Measurements from ENCODE around the gene RFC3. TPM values are rescaled to one million over a fixed set of nuclear protein-coding genes. Genes with fewer than 3 reads are reported as not detected.
"Not testable (repeated sequence)": the region's sequence is repeated elsewhere in the genome, so short reads cannot be mapped to it uniquely, and the experiment has no call there.

Gene RFC3, protein sequence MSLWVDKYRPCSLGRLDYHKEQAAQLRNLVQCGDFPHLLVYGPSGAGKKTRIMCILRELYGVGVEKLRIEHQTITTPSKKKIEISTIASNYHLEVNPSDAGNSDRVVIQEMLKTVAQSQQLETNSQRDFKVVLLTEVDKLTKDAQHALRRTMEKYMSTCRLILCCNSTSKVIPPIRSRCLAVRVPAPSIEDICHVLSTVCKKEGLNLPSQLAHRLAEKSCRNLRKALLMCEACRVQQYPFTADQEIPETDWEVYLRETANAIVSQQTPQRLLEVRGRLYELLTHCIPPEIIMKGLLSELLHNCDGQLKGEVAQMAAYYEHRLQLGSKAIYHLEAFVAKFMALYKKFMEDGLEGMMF
- 1 to 10 TPM; 3.5 to 6.2 TPM for total RNA-seq
- long read RNA-seq, transcript RFC3-201 (9 exons, 2,402 nt) = major isoform, 12 of 14 reads
- long read RNA-seq, partial matches to known transcripts = 1 of 14 reads
- long read RNA-seq, other reads (novel, unspliced or antisense) = 1 of 14 reads

DNA sequence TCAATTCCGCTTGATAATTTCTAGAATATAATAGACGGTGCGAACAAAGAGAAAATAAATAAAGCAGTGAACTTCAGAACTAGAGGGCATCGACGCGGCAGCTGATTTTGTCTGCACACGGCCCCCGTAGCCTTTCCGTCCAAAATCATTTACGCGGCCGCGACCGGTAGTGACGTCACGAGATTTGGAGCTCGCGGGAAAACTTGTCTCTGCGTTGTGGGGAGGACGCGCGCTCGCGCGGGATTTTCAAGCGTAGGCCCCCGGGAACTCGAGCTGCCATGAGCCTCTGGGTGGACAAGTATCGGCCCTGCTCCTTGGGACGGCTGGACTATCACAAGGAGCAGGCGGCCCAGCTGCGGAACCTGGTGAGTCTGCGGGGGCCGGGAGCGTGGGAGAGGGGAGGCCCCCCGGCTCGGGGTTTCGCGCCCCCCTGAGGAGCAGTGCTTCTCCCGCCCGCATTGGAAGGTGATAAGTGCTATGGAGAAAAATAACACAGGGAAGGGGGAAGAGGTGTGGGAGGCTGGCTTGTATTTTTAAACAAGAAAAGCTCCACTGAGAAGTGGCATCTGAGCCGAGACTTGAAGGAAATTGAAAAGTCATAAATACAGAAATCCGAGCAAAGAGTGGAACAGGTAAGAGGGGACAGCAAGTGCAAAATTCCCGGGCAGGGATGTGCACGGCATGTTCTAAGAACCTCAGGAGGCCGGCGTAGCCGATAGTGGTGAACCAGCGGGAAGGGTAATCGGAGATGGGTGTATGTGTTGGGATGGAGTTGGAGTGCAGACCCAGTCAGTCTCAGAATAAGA lies at the start of gene RFC3:
RFC3 (plus strand) TSS at position 249 of the 806 bp plus-strand sequence; CDS start at position 279, 30 bp downstream.
- peak; percentile 99 for ATAC-seq
- intact Hi-C loops (cut with DNase I, micrococcal nuclease) = no loop called here
- peak; percentile 94 to 97 for DNase-seq

DNA sequence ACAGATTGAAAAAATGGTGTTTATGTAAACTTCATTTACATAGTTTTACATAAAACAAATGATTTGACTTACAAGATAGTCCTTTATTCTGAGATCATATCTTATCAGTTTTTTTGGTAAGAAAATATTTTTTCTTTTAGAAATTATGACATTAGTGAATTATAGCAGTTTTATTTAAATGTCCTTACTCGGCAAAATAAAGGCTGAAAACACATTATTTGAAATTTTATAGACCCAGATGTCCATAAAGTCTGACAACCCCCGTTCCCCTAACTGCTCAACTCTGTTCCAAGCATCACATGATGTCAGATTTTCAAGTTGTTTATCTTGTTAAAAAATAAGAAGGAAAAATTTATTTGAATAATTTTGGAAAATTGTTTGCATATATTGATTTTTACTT lies 46.7 kb upstream of the RFC3 start:
- intact Hi-C loops (cut with DNase I, micrococcal nuclease) = no loop called here
- ATAC-seq (no peak), DNase-seq (no peak)

DNA sequence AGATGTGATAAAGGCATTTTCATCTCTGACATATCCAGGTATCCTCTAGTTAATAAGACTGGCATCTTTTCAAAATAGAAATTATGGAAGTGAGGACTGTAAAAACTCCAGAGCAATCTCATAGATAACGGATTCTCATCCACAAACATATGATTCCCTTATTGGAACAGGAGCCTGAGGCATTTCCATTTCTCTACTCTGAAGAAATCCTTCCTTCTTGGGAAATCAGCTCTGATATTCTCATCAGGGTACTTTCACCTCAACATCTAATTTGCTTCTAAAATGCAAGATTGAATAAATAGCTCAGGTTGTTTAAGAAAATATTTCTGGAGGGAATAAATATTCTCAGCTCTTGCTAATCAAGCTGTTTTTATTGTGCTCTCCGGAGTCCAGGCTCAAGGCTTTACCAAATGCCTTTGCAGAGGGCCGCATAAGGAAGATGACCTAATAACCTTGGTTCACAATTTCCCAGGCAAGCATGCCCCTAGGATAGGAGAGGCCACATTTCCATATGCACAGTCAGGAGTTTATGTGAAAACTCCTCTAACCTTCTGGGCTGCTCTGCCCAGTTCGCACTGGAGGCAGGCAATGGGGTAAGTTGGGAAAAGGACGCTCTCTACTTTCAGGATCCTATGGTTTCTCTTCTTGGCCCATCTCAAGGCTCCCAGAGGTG lies 44.0 kb upstream of the RFC3 start:
- no peak for ATAC-seq
- no peak for DNase-seq
- intact Hi-C loops (cut with DNase I, micrococcal nuclease) = no loop called here

DNA sequence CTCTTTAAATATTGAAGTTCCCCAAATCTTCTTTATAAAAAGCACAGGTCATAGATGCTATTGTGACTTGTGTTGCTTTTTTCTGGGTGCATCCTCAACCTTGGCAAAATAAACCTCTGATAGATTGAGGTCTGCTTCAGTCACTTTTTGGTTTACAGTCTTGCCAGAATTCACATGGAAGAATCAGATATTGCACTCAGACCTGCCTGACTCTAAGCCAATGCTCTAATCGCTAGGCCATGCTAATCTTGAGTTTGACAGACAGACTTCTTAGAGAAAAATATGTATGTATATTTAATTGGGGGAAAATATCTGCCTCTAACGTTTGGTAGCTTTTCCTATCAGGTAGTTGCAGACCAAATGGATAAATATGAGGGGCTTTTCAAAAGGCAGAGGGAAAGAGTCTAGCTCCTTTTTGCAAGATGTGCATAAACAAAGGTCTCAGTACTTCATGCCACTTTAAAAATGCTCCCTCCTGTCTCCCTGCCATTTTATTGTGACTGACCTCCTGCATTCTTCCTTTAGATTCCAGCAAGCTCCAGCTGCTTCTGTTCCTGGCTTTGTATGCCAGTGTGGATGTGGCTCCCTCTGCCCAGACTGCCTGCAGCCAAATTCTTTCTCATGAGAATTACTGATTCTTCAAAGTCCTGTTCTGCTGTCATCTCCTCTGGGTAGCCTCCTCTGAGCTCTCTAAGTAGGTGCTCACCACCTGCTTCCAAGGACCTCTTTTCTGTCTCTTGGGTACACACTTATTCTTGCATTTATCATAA lies 42.4 kb upstream of the RFC3 start:
- ATAC-seq = no peak
- intact Hi-C loops (cut with DNase I, micrococcal nuclease) = no loop called here
- DNase-seq = no peak

DNA sequence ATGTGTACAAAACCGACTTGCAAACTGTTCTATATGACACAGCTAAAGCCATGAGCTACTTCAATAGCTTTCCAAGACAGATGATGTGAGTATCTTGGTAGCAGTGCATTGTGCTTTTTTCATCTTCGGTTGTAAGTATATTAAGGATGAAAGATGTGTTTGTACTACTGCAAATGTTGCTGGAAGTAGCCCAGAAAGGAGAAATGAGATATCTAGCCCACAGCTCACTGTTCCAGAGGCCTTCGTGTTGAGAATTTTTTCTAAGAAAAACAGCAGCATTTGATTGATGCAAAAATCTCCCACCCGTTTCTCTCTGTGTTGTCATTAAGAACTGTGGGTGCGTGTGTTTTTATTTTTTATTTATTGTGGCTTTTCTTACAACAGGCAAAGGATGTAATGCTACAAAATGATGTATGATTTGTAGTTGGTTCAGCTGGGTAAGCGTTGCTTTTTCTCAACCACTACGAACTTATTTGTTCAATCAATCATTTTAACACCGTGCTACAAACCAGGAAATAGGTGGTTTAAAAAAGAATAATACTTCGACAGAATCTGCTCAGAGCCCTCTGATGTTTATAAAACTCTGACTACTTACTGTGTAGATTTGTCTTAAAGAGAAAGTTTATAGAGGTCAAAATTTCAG lies 41.6 kb upstream of the RFC3 start:
- no peak for ATAC-seq
- intact Hi-C loops (cut with DNase I, micrococcal nuclease) = no loop called here

DNA sequence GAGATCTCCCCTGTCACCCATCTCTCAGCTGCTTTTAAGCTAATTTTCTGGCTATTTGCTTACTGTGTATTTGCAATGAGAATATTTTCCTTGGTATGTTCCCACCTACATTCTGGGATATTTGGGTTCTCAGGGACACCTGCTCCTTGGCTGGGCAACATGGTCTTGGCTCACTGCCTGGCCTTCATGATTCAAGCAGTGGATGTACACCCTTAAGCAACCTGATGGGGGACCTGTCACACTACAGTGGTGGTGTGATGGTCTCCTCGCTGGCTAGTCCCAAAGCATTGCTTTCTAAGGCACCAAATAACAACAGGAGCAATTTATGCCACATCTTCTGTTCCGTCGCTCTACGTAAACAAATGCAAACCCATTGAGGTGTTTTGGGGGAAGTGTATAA lies 35.3 kb upstream of the RFC3 start:
- no peak for DNase-seq
- intact Hi-C loops (cut with DNase I, micrococcal nuclease) = no loop called here
- no peak for ATAC-seq

More for the DNA sequence above, 41.6 kb upstream of the RFC3 start:
- DNase-seq = no peak

DNA sequence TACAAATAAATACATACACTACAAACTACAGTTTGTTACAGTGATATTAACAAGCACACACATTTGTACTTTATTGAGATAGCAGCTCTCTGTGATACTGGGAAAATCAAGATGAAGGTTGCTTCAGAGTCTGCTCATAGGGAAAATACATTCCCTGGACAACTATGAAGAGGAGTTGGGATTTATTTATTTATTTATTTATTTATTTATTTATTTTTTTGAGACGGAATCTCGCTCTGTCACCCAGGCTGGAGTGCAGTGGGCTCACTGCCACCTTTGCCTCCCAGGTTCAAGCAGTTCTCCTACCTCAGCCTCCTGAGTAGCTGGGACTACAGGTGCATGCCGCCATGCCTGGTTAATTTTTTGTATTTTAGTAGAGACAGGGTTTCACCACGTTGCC lies 34.7 kb upstream of the RFC3 start:
- DNase-seq; ATAC-seq; intact Hi-C loops (cut with DNase I, micrococcal nuclease): not testable (repeated sequence)

DNA sequence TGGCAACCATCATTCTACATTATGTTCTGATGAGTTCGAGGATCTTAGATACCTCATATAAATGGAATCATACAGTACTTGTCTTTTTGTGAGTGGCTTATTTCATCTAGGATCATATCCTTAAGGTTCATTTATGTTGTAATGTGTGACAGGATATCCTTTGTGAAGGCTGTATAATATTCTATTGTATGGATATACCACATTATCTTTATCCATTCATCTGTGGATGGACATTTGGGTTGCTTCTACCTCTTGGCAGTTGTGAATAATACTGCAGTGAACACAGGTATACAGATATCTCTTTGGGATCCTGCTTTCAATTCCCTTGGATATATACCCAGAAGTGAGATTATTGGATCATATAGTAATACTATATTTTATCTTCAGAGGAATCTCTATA lies 33.2 kb upstream of the RFC3 start:
- DNase-seq (no peak), ATAC-seq (no peak)
- intact Hi-C loops (cut with DNase I, micrococcal nuclease) = no loop called here

DNA sequence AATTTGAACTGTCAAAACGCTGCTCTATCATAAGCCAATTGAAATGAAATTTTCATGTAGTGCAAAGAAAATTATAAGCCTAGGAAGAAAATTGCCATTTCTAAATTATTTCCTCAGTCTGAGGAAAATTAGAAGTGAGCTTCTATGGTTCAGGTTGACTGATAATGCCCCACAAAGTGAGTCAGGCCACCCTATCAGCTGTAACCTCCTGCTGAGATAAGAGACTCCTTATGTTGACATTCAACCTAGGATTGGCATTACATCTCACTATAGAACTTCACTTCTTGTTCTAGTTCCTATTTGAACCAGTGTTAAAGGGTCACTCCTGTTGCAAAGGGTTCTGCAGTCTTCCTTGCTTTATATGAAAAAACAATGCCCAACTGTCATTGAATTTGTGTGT lies 32.6 kb upstream of the RFC3 start:
- intact Hi-C loops (cut with DNase I, micrococcal nuclease) = no loop called here
- ATAC-seq (no peak), DNase-seq (no peak)

DNA sequence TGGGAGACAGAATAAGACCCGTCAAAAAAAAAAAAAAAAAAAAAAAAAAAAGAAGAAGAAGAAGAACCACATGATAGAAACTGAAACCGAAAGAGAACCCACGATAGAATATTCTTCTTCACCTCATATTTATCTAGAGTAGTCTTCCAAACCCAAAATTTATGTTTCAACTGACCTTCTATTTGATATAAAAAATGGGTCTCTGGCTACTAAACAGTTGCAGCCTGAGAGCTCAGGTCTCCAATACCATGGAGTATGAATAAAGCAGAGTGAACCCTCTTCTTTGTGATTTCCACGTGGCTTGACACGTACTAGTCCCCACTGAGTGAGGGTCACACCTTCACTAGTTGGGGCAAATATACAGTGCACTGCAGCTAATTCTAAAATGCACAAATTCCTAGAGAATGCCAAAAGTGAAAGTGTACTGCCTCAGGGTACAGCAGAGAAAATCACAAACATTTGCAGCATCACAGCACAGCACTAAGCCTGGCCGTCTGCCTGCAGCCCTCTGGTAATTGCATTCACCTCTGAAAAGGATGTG lies 30.8 kb upstream of the RFC3 start:
- no peak for DNase-seq
- ATAC-seq = no peak
- intact Hi-C loops (cut with DNase I, micrococcal nuclease) = no loop called here

DNA sequence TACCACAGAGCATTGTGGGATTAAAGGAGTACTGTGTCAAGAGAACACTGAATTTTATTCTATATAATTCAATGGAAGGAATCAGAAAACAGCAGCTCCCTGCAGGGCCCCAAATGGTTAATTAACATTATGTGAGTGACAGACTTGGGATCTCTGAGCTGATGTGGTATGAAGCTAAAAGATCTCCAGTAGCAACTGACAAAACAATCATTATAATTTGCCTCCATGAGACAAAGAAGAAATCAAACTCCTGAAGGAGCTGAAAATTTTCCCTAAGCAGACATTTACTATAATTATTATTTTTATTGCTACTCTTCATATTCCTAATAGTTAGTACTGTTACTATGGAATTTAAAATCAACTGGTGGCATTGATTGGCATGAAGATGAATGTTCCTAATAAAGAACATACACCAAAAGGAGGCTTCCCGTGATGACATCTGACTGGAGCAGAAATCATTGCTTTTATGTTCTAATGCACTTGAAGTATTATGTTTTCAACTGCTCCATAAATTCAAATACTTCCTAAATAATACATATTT lies 28.8 kb upstream of the RFC3 start:
- DNase-seq = no peak
- ATAC-seq = no peak
- intact Hi-C loops (cut with DNase I, micrococcal nuclease) = no loop called here

DNA sequence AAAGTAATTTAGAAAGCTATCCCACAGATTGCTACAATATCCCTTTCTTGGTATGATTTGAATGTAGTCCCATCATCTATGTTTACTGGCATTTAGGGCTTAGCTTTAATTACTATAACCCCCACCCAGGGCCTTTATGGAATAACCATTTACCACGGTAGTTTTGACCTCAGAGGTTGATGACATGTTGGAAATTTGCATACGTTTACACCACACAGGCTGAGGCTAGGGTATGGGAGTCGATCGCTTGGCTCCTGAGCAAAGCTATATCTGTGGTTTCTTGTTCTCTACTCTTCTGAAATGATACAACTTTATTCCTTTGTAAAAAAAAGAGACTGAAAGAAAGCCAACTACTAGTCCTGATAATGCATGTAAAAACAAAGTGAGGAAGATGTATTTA lies 28.2 kb upstream of the RFC3 start:
- intact Hi-C loops (cut with DNase I, micrococcal nuclease) = no loop called here
- no peak for DNase-seq
- no peak for ATAC-seq

DNA sequence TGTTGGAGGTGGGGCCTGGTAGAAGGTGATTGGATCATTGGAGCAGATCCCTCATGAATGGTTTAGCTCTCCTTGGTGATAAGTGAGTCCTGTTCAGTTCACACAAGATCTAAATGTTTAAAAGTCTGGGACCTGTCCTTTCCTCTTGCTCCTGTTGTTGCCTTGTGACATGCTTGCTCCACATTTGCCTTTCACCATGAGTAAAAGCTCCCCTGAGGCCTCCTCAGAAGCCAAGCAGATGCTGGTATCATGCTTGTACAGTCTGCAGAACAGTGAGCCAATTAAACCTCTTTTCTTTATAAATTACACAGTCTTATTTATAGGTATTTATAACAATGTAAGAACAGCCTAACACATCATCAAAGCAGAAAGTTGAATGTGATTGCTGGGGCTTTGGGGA lies 24.2 kb upstream of the RFC3 start:
- DNase-seq = no peak
- no peak for ATAC-seq
- intact Hi-C loops (cut with DNase I, micrococcal nuclease) = no loop called here

DNA sequence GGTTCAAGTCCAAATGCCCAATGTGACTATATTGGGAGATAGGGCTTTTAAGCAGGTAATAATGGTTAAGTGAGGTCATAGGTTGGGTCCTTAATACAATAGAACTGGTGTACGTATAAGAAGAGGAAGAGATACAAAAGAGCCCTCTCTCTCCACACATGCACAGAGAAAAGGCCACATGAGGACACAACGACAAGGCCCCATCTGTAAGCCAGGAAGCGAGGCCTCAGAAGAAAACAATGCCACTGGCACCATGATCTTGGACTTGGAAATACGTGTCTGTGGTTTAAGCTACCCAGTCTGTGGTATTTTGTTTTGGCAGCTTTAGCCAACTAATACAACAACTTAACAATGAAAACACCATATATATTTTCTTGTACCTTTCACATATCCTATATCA lies 23.4 kb upstream of the RFC3 start:
- ATAC-seq = no peak
- no peak for DNase-seq
- intact Hi-C loops (cut with DNase I, micrococcal nuclease) = no loop called here

DNA sequence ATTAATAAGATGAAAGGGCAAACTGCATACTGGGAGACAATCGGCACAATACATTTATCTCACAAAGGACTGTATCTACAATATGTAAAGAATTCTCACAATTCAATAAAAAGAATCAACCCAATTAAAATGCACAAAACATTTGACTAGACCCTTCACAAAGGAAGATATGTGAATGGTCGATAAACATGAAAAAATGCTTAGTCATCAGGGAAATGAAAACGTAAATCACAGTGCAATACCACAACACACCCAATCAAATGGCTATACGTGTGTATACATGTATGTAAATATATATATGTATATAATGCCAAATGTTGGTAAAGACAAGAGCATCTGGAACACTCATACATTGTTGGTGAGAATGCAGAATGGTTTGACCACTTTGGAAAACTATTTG lies 21.9 kb upstream of the RFC3 start:
- no peak for DNase-seq
- intact Hi-C loops (cut with DNase I, micrococcal nuclease) = no loop called here

DNA sequence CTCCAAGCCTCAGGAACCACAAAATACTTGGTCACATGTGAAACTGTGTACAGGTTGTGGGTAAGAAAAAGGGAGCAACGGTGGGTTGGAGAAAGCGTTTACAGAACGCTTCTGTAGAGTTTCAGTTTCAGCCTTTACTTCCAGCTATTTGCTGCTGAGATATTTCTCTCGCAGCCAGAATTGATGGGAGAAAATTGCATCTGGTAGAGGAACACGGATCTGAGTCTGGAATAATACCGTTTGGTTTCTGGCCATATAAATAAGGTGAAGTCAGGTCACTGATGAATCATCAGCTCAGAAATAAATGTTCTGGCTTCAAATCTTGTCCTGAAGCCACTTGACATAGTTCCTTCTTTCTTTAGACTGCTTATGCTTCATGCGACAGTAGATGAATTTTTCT lies 20.3 kb upstream of the RFC3 start:
- ATAC-seq (no peak), DNase-seq (no peak)
- intact Hi-C loops (cut with DNase I, micrococcal nuclease) = no loop called here

More for the DNA sequence above, 21.9 kb upstream of the RFC3 start:
- no peak for ATAC-seq

DNA sequence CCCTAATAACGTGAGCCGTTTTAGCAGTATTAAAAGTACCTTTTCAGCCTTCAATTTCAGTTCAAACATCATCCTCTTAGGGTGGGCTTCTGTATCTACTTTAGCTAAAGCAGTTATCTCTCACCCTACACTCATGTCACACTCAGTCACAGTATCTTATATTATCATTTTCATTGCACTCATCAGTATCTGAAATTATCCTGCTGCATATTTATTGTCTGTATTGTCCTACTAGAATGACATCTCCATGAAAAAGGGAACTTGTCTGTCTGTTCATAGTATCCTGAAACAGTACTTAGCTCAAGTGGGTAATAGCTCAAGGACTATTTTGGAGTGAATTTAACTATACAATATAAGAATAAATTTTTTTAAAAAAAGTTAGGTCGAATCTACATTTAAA lies 19.9 kb upstream of the RFC3 start:
- no peak for DNase-seq
- intact Hi-C loops (cut with DNase I, micrococcal nuclease) = no loop called here
- ATAC-seq = no peak
